Naive thymus-derived CD8-positive, alpha-beta T cell (primary cell): Measurements from ENCODE around the gene AQP12A. TPM values are rescaled to one million over a fixed set of nuclear protein-coding genes. Genes with fewer than 3 reads are reported as not detected.

Experiments used
- polyA plus RNA-seq, 3 donors: library from polyadenylated mRNA; unstranded; fragments of 300-500 nt; fragmentation: Illumina TruSeq; gene quantifications; one replicate each; pipeline ENCODE4 v1.2.3, GENCODE V29; 2021
- total RNA-seq, 8 experiments: library from RNA in 2 of 8; stranded (reverse) in 2 of 8; gene quantifications; one replicate each; pipeline ENCODE4 v1.2.3 and lab custom pipeline; 2021 to 2026

The AQP12A gene
- total and polyA plus RNA-seq, 5 experiments from 2014 or later: not detected

Other genes starting within 250 kb of the AQP12A start
- gene ANKMY1, start 133.9 kb upstream of the AQP12A start, total RNA-seq: 10 to 100 TPM; 69.1 to 69.7 TPM
- 10 to 100 TPM in 2 of 3 donors, 1 to 10 TPM in 1; 9.1 to 16.8 (median 10.3) TPM for gene ANKMY1, start 133.9 kb upstream of the AQP12A start, polyA plus RNA-seq
- gene DUSP28, start 131.5 kb upstream of the AQP12A start, total RNA-seq: 10 to 100 TPM; 23.2 to 24.0 TPM
- gene DUSP28, start 131.5 kb upstream of the AQP12A start, polyA plus RNA-seq: 10 to 100 TPM; 18.8 to 23.9 (median 22.9) TPM
- gene RNPEPL1, start 123.4 kb upstream of the AQP12A start, total RNA-seq: 100 to 1,000 TPM; 121 to 123 TPM
- gene RNPEPL1, start 123.4 kb upstream of the AQP12A start, polyA plus RNA-seq: 10 to 100 TPM; 17.8 to 67.0 (median 39.8) TPM
- gene CAPN10, start 105.1 kb upstream of the AQP12A start, total RNA-seq: 10 to 100 TPM; 91.1 to 93.2 TPM
- gene CAPN10, start 105.1 kb upstream of the AQP12A start, polyA plus RNA-seq: 10 to 100 TPM in 1 of 3 donors, 1 to 10 TPM in 2; 6.7 to 21.4 (median 9.8) TPM
- 1 to 10 TPM; 8.9 to 9.8 TPM for gene GPR35, start 66.4 kb upstream of the AQP12A start, total RNA-seq
- 1 to 10 TPM; 1.3 to 1.7 (median 1.6) TPM for gene GPR35, start 66.4 kb upstream of the AQP12A start, polyA plus RNA-seq
- not detected for gene AQP12B, start 9.0 kb upstream of the AQP12A start, total RNA-seq
- gene AQP12B, start 9.0 kb upstream of the AQP12A start, polyA plus RNA-seq: not detected
- gene KIF1A, start 128.4 kb downstream of the AQP12A start, total RNA-seq: not detected
- under 1 TPM in 1 of 3 donors, not detected in 2; 0.10 TPM for gene KIF1A, start 128.4 kb downstream of the AQP12A start, polyA plus RNA-seq
- not detected for gene AGXT, start 177.0 kb downstream of the AQP12A start, total RNA-seq
- gene AGXT, start 177.0 kb downstream of the AQP12A start, polyA plus RNA-seq: not detected
- gene MAB21L4, start 204.3 kb downstream of the AQP12A start, total RNA-seq: not detected
- gene MAB21L4, start 204.3 kb downstream of the AQP12A start, polyA plus RNA-seq: not detected
- gene CROCC2, start 214.5 kb downstream of the AQP12A start, total RNA-seq: not detected
- gene CROCC2, start 214.5 kb downstream of the AQP12A start, polyA plus RNA-seq: not detected